Sigmoid colon (tissue), 4 donors: Measurements from ENCODE around the gene CFDP1.

Source experiments
- EP300 ChIP-seq, 4 donors: sonication (generic); formaldehyde crosslinking; IDR thresholded peaks; one replicate each; pipeline ENCODE4 v1.6.1; 2017; ENCODE audit warnings: antibody characterized with exemption in 4 of 4
- POLR2A ChIP-seq, 2 donors: fragments of 450-650 bp; IDR thresholded peaks; one replicate each; pipeline ENCODE4 v1.6.1; 2016; ENCODE audit warnings: antibody characterized with exemption in 2 of 2, mild to moderate bottlenecking in 2 of 2, moderate library complexity in 2 of 2
- POLR2AphosphoS5 ChIP-seq, 4 donors: sonication (generic); formaldehyde crosslinking; IDR thresholded peaks; one replicate each; pipeline ENCODE4 v1.6.1; 2017; ENCODE audit warnings: antibody characterized with exemption in 4 of 4
- TF ChIP-seq, protein P1 (sequence below), 4 experiments: fragments of 450-650 bp in 3 of 4; fragments of 200-600 bp in 1 of 4; IDR thresholded peaks; one replicate each; pipeline ENCODE4 v1.5.1; 2016 to 2019; ENCODE audit warnings: antibody characterized with exemption in 4 of 4, mild to moderate bottlenecking in 3 of 4, moderate library complexity in 2 of 4

DNA sequence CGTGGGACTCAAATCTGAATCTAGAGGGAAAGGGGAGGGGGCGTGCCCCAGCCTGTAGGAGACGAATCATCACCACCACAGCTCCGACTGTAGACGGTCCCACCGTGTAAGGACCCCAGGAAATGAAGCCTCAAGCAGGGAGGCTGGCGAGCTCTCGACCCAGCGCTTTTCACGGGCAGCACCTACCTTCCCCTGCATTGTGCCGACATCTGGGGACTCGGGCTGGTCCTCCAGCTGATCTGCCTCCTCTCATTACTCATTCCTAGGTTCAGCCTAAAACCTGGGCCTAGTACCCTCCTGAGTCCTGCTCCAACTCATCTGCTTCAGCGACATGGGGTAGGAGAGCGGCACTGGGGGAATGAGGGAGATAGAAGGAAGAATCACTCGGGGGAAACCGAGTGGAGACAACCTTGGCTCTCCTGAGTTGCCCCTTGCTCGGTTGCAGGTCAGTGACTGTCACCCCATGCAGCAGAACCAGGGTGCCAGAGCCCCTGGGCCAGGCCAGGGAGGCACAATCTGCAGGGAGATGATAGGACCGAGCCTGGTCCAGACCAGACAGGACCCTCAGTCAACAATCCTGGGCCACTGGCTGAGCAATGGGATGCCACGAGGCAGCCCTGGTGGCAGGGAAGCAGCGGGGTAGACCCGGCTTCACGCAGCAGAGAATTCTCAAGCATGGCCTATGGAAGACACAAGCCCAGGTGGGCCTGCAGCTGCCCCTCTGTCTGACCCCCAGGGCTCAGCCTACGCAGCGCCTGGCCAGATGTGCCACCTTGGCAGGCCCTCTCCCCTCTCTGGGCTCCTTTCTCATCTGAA is 181.0 kb downstream of the CFDP1 start:
- TF ChIP-seq POLR2A (IDR thresholded peaks at IDR 0.05) (no peak), POLR2AphosphoS5 (IDR thresholded peaks at IDR 0.05) (no peak), EP300 (IDR thresholded peaks at IDR 0.05) (no peak)
- TF ChIP-seq, protein P1, sequence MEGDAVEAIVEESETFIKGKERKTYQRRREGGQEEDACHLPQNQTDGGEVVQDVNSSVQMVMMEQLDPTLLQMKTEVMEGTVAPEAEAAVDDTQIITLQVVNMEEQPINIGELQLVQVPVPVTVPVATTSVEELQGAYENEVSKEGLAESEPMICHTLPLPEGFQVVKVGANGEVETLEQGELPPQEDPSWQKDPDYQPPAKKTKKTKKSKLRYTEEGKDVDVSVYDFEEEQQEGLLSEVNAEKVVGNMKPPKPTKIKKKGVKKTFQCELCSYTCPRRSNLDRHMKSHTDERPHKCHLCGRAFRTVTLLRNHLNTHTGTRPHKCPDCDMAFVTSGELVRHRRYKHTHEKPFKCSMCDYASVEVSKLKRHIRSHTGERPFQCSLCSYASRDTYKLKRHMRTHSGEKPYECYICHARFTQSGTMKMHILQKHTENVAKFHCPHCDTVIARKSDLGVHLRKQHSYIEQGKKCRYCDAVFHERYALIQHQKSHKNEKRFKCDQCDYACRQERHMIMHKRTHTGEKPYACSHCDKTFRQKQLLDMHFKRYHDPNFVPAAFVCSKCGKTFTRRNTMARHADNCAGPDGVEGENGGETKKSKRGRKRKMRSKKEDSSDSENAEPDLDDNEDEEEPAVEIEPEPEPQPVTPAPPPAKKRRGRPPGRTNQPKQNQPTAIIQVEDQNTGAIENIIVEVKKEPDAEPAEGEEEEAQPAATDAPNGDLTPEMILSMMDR (IDR thresholded peaks at IDR 0.05) = no peak
